MM.1S (cell line): ENCODE results near the gene USP40.

ENCODE experiments used
- DNase-seq: peaks from one replicate; pipeline ENCODE4 v3.0.0-alpha.2; 2015
- H2AFZ ChIP-seq: fragments of 300-600 bp; sonication (generic); 2 replicates; pipeline ENCODE4 v1.6.0; 2016; ENCODE audit warnings: antibody characterized with exemption, low read length
- H3F3A ChIP-seq: fragments of 300-600 bp; sonication (generic); 2 replicates; pipeline ENCODE4 v1.6.1; 2016; ENCODE audit warnings: mild to moderate bottlenecking, antibody characterized with exemption, low read length, moderate library complexity, mixed read lengths; ENCODE audit not compliant: insufficient read depth
- H3K27ac ChIP-seq: fragments of 300-600 bp; sonication (generic); 2 replicates; pipeline ENCODE4 v1.5.1; 2016; ENCODE audit warnings: mild to moderate bottlenecking, low read length
- H3K27me3 ChIP-seq: fragments of 300-600 bp; sonication (generic); replicated peaks from 2 replicates; pipeline ENCODE4 v1.6.0; 2016; ENCODE audit warnings: low read length; ENCODE audit not compliant: insufficient read depth
- H3K36me3 ChIP-seq: fragments of 300-600 bp; sonication (generic); replicated peaks from 2 replicates; pipeline ENCODE4 v1.6.1; 2016; ENCODE audit warnings: mild to moderate bottlenecking, low read length, mixed read lengths; ENCODE audit not compliant: insufficient read depth
- H3K4me1 ChIP-seq: fragments of 300-600 bp; sonication (generic); 2 replicates; pipeline ENCODE4 v1.6.1; 2016; ENCODE audit warnings: low read length, mixed read lengths
- H3K4me2 ChIP-seq: fragments of 300-600 bp; sonication (generic); 2 replicates; pipeline ENCODE4 v1.6.0; 2016; ENCODE audit warnings: low read depth, low read length
- H3K4me3 ChIP-seq: fragments of 300-600 bp; sonication (generic); 2 replicates; pipeline ENCODE4 v1.5.1; 2016; ENCODE audit warnings: low read length, mixed read lengths
- H3K79me2 ChIP-seq: fragments of 300-600 bp; sonication (generic); 2 replicates; pipeline ENCODE4 v1.6.1; 2016; ENCODE audit warnings: mixed run types, low read length, mixed read lengths
- H3K9ac ChIP-seq: fragments of 300-600 bp; sonication (generic); 2 replicates; pipeline ENCODE4 v1.6.1; 2016; ENCODE audit warnings: low read length, mixed read lengths
- H3K9me2 ChIP-seq: fragments of 300-600 bp; sonication (generic); replicated peaks from 2 replicates; pipeline ENCODE4 v1.6.1; 2016; ENCODE audit warnings: mild to moderate bottlenecking, low read length, mixed read lengths; ENCODE audit not compliant: insufficient read depth
- H3K9me3 ChIP-seq: fragments of 300-600 bp; sonication (generic); replicated peaks from 2 replicates; pipeline ENCODE4 v1.6.1; 2016; ENCODE audit warnings: mild to moderate bottlenecking, low read length, mixed read lengths; ENCODE audit not compliant: insufficient read depth
- H4K20me1 ChIP-seq: fragments of 300-600 bp; sonication (generic); 2 replicates; pipeline ENCODE4 v1.6.1; 2016; ENCODE audit warnings: mild to moderate bottlenecking, low read length, moderate library complexity, mixed read lengths; ENCODE audit not compliant: insufficient read depth
- CTCF ChIP-seq: fragments of 300-600 bp; sonication (generic); IDR thresholded peaks from 2 replicates; pipeline ENCODE4 v1.5.1; 2016; ENCODE audit warnings: antibody characterized with exemption, low read length, mixed read lengths
- EZH2 ChIP-seq: fragments of 300-600 bp; sonication (generic); optimal IDR thresholded peaks from 2 replicates; pipeline ENCODE3; 2017; ENCODE audit warnings: low read depth, mild to moderate bottlenecking, antibody characterized with exemption, low read length, mixed read lengths
- EZH2phosphoT487 ChIP-seq: fragments of 300-600 bp; sonication (generic); IDR thresholded peaks from 2 replicates; pipeline ENCODE4 v1.6.1; 2018; ENCODE audit warnings: antibody characterized with exemption, low read length

Gene USP40

GRCh38 chr2:233445152-233445830, 121.3 kb downstream of the USP40 start:
- Histone ChIP-seq H3K79me2 (no peaks in the 10 kb centered on the region), H2AFZ (no peak overlapping the region), H3K4me2 (no peak overlapping the region), H3K36me3 (no peaks in the 10 kb centered on the region; the same call in 1 of the 2 replicates), H4K20me1 (no peaks in the 10 kb centered on the region), H3K4me1 (no peaks in the 10 kb centered on the region), H3K27ac (no peak overlapping the region), H3K9ac (no peak overlapping the region), H3K27me3 (no peaks in the 10 kb centered on the region), H3F3A (no peaks in the 10 kb centered on the region), H3K9me2 (no peaks in the 10 kb centered on the region), H3K9me3 (no peaks in the 10 kb centered on the region), H3K4me3 (no peak overlapping the region)
- DNase-seq, result no peak
- TF ChIP-seq EZH2, result no peak
- no peak for TF ChIP-seq EZH2phosphoT487
- no peak for TF ChIP-seq CTCF

- Histone ChIP-seq H3K4me1 (no peaks in the 10 kb centered on the region), H3K36me3 (no peaks in the 10 kb centered on the region; the same call in 1 of the 2 replicates), H3K4me2 (no peak overlapping the region), H3K27ac (no peak overlapping the region), H3K9me2 (no peaks in the 10 kb centered on the region), H4K20me1 (no peaks in the 10 kb centered on the region), H2AFZ (no peak overlapping the region), H3K79me2 (no peaks in the 10 kb centered on the region), H3K4me3 (no peak overlapping the region), H3K9me3 (no peaks in the 10 kb centered on the region), H3K9ac (no peak overlapping the region), H3K27me3 (no peaks in the 10 kb centered on the region), H3F3A (no peaks in the 10 kb centered on the region)
- TF ChIP-seq EZH2phosphoT487, result no peak
- no peak for TF ChIP-seq CTCF
- TF ChIP-seq EZH2, result no peak
- DNase-seq, result no peak
These were observed 122.1 kb downstream of the USP40 start for GRCh38 chr2:233444501-233444900.

DNA sequence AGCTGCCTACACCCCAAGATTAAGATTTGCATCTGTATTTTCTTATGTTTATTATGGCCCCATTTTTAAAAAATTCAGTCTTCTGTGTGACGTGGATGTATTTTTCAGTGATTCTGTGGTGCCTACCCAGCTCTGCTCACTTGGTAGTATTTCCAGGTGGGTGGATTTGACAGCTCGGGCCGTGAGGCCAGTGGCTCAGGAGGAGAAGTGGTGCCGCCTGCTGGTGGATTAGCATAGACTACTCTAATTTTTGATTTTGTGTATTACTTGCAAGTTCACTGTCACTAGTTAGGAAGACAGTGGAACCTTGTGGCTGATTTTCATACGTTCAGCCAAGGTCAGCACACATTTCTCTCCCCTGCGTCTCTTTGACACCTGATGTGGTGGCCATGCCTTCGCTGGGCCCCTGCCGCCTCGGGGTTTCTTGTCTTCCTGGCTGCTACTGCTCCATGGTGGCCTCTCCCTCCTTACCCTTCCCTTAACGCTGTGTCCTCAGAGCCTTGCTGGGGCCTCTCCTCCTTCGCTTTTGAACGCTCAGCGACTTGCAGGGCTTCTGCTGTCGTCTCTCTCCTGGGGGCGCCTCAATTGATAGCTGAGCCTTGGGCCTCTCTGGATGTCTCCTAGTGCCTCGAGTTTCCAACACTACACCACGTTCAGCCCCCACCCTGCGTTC, 122.9 kb downstream of the USP40 start:
- H3K27ac ChIP-seq, result no peak overlapping the region
- H3K79me2 ChIP-seq, result no peaks in the 10 kb centered on the region
- H4K20me1 ChIP-seq, result no peaks in the 10 kb centered on the region
- H3K36me3 ChIP-seq, result no peaks in the 10 kb centered on the region; the same call in 1 of the 2 replicates
- H3K9ac ChIP-seq, result no peak overlapping the region
- H2AFZ ChIP-seq, result no peak overlapping the region
- H3K27me3 ChIP-seq, result no peaks in the 10 kb centered on the region
- TF ChIP-seq CTCF, result peak; percentile 67
- no peak for TF ChIP-seq EZH2
- TF ChIP-seq EZH2phosphoT487, result no peak
- H3K4me2 ChIP-seq, result no peak overlapping the region
- peak; percentile 76 for DNase-seq
- no peaks in the 10 kb centered on the region for H3K4me1 ChIP-seq
- H3K9me2 ChIP-seq, result no peaks in the 10 kb centered on the region
- no peak overlapping the region for H3K4me3 ChIP-seq
- H3K9me3 ChIP-seq, result no peaks in the 10 kb centered on the region
- H3F3A ChIP-seq, result no peaks in the 10 kb centered on the region
